Left lung (tissue), 10 donors: ENCODE results near the gene PDILT. TPM values are rescaled to one million over a fixed set of nuclear protein-coding genes. Genes with fewer than 3 reads are reported as not detected.

Experiments
- ATAC-seq: fragments of 200-7000 bp; cut with Tn5 transposase; one replicate; pipeline ENCODE4 v1.9.1; 2020; ENCODE audit warnings: moderate library complexity
- DNase-seq, 4 donors: peaks; one replicate each; pipeline ENCODE4 v3.0.0-alpha.2; 2013 to 2020
- H3K27ac ChIP-seq, 2 donors: fragments of 200-600 bp; sonication (generic) in 1 of 2; one replicate each; pipeline versions ENCODE4 v1.5.0 to v1.8.0; 2020 to 2021
- H3K27me3 ChIP-seq, 2 donors: fragments of 200-600 bp; sonication (generic) in 1 of 2; one replicate each; pipeline versions ENCODE4 v1.5.0 to v1.8.0; 2020 to 2021
- H3K36me3 ChIP-seq, 2 donors: fragments of 200-600 bp; sonication (generic) in 1 of 2; one replicate each; pipeline versions ENCODE4 v1.5.0 to v1.8.0; 2020 to 2021
- H3K4me1 ChIP-seq, 2 donors: fragments of 200-600 bp; one replicate each; pipeline ENCODE4 v1.8.0; 2021
- H3K4me3 ChIP-seq, 2 donors: fragments of 200-600 bp; sonication (generic) in 1 of 2; one replicate each; pipeline versions ENCODE4 v1.5.0 to v1.8.0; 2020 to 2021; ENCODE audit warnings: mild to moderate bottlenecking in 1 of 2
- H3K9me3 ChIP-seq, 2 donors: fragments of 200-600 bp; sonication (generic) in 1 of 2; one replicate each; pipeline versions ENCODE4 v1.5.0 to v1.8.0; 2020 to 2021
- intact Hi-C, 2 donors: fragments of 100-400 bp; cut with DNase I; formaldehyde crosslinking; loops; one replicate each; pipeline versions ENCODE4 v1.11.2 to v1.14.2; 2022
- polyA plus RNA-seq, 6 donors: library from polyadenylated mRNA; unstranded; fragments of 120-200 nt; gene quantifications; one replicate each; pipeline ENCODE4 v1.2.1, GENCODE V29; 2013; ENCODE audit not compliant: insufficient read length in 6 of 6
- total RNA-seq, 2 donors: library from RNA; stranded (reverse); fragmentation: NEBNext Ultra II Directional; extraction: Animal tissue kit (Norgen Biotek cat#: 25700); gene quantifications; one replicate each; pipeline ENCODE4 v1.2.1, GENCODE V29; 2021
- TF ChIP-seq, protein P1 (sequence below), 2 donors: fragments of 200-600 bp; sonication (generic) in 1 of 2; IDR thresholded peaks; one replicate each; pipeline versions ENCODE4 v1.5.0 to v1.8.0; 2021; ENCODE audit warnings: antibody characterized with exemption in 2 of 2
- donor health status: DM: no; HTN: yes; CAD: no.
- donor health status: DM: no; HTN: no; CAD: no.

Gene PDILT
- total and polyA plus RNA-seq, 8 donors: not detected

DNA sequence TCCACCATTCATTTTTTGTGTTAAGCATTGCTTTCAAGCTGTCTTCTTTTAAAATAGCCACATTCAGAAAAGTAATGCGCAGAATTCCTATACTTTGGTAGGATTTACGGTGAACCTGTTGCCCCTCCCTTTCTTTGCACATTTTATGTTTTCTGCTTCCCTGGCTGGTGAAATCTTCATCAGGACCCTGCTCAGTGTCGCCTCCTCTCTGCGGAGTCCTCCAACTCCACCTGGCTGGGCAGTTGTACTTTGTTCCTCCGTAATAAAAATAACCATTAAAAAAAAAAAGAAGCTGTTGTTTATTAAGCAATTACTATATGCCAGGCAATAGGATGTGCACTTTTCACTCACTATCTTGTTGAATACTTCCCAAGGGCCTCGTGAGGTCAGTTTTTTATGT, 54.9 kb downstream of the PDILT start:
- ATAC-seq (no peak), DNase-seq (no peak)
- Histone ChIP-seq H3K27me3 (peaks cover 0 to 36% of the 10 kb centered on the region in 2 donors), H3K4me1 (no peaks in the 10 kb centered on the region), H3K27ac (no peak overlapping the region), H3K36me3 (no peaks in the 10 kb centered on the region), H3K9me3 (no peaks in the 10 kb centered on the region), H3K4me3 (no peak overlapping the region)
- intact Hi-C loops: no loop called here
- TF ChIP-seq, protein P1, sequence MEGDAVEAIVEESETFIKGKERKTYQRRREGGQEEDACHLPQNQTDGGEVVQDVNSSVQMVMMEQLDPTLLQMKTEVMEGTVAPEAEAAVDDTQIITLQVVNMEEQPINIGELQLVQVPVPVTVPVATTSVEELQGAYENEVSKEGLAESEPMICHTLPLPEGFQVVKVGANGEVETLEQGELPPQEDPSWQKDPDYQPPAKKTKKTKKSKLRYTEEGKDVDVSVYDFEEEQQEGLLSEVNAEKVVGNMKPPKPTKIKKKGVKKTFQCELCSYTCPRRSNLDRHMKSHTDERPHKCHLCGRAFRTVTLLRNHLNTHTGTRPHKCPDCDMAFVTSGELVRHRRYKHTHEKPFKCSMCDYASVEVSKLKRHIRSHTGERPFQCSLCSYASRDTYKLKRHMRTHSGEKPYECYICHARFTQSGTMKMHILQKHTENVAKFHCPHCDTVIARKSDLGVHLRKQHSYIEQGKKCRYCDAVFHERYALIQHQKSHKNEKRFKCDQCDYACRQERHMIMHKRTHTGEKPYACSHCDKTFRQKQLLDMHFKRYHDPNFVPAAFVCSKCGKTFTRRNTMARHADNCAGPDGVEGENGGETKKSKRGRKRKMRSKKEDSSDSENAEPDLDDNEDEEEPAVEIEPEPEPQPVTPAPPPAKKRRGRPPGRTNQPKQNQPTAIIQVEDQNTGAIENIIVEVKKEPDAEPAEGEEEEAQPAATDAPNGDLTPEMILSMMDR (IDR thresholded peaks at IDR 0.05): no peak

DNA sequence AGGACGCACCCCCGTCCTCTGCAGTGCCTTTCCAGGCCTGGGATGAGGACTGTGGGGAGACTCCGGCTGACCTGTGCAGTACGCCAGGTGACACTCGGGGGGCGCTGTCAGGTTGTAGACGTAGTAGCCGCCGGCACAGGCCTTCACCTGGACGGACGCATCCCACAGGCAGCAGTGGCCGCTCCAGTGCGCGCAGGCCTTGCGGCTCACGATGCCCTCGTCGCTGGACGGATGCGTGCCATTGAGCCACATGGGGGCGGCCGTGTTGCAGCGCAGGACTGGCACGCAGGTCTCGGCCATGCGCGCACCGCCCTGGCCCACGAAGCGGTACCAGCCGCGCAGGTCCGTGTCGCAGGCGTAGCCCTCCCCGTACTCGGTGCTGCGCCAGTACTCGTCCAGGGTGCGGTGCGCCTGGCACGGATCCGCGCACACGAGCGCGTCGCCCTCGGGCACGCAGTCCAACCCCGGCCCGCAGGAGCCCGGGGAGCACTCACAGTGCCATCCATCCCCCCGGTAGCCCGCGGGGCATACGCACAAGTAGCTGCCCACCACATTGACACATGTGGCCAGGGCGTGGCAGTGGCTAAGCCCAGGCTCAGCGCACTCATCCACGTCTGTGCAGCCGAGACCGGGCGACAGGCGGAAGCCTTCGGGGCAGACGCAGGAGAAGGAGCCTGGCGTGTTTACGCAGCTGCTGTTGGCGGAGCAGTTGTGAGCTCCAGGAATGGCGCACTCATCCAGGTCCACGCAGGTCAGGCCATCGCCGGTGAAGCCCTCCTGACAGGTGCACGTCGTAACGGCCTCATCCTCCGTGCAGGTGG, 56.0 kb downstream of the PDILT start:
- peaks cover 0 to 36% of the 10 kb centered on the region in 2 donors for H3K27me3 ChIP-seq
- TF ChIP-seq, protein P1 (IDR thresholded peaks at IDR 0.05): no peak
- H3K36me3 ChIP-seq: no peaks in the 10 kb centered on the region
- ATAC-seq (no peak), DNase-seq (no peak)
- no peaks in the 10 kb centered on the region for H3K4me1 ChIP-seq
- intact Hi-C loops: no loop called here
- no peaks in the 10 kb centered on the region for H3K9me3 ChIP-seq
- no peak overlapping the region for H3K27ac ChIP-seq
- H3K4me3 ChIP-seq: no peak overlapping the region

DNA sequence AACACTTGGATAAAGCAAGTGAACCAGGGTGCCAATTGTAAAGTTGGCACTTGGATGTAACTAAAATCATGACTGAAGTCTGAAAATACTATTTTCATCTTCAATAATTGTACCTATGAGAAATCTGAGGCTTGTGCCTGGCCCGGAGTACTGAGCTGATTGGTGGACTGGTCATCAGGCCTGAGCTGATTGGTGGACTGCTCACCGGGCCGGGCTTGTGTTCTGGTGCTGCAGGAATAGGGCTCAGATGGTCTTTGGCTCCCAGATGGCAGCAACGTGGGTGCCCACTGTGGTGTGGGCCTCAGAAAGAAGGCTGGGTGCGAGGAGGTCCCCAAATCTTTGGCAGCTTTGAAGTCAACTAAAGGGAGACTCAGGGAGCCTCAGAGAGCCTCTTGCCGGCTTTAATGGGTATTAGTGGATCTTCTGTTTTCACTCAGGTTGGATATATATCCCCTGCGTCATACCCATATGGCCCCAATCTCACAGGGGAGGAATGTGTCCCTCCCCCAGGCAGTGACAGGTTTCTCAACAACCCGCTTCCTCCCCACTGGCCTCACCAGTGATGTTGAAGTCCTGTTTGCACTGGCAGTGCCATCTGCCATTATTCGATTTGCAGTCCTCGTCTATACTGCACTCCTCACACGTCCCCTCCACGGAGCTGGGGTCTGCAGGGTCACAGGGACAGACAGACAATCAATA, 56.7 kb downstream of the PDILT start:
- peaks cover 0 to 36% of the 10 kb centered on the region in 2 donors for H3K27me3 ChIP-seq
- H3K4me1 ChIP-seq: no peaks in the 10 kb centered on the region
- intact Hi-C loops: no loop called here
- ATAC-seq: no peak
- TF ChIP-seq, protein P1 (IDR thresholded peaks at IDR 0.05): no peak
- DNase-seq: no peak
- no peak overlapping the region for H3K27ac ChIP-seq
- H3K4me3 ChIP-seq: no peak overlapping the region
- no peaks in the 10 kb centered on the region for H3K36me3 ChIP-seq
- no peaks in the 10 kb centered on the region for H3K9me3 ChIP-seq

DNA sequence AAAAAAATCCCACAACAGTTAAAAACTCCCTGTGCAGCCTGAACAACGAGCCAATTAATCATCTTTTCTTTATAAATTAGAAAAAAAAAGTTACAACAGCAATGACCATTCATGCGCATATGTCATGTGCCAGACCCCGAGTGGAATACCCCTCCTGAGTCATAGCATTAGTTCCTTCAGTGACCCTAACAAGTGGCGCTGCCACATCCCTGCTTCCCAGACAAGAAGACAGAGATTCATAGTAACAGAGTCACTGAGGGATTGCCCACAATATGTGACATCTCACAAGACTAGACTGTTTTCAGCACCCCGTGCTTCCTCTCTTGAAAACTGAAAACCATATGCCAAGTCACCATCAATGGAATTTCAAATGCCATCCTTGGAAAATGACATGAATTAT, 59.9 kb downstream of the PDILT start:
- H3K4me1 ChIP-seq: no peaks in the 10 kb centered on the region
- no peak overlapping the region for H3K4me3 ChIP-seq
- H3K9me3 ChIP-seq: no peaks in the 10 kb centered on the region
- no peak for DNase-seq
- intact Hi-C loops: no loop called here
- no peak for ATAC-seq
- TF ChIP-seq, protein P1 (IDR thresholded peaks at IDR 0.05): no peak
- peaks cover 0 to 25% of the 10 kb centered on the region in 2 donors for H3K27me3 ChIP-seq
- H3K27ac ChIP-seq: no peak overlapping the region
- H3K36me3 ChIP-seq: no peaks in the 10 kb centered on the region

DNA sequence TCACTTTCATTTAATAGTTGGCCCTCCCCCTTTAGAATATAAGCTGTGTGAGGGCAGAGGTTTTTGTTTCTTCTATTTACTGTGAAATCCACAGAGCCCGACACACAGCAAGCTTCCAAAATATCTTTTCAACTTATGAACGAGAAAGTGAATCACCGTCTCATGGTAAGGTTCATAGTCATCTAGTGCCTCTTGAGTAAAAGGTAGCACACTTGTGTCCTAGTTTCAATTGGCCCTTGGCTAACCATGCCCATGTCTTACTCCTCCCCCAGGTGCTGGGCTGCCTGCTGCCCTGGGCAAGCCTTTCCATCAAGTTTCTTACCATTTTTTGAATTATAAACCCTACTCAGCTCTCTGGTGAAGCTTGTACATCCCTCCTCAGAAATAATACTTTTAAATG, 64.8 kb downstream of the PDILT start:
- DNase-seq (no peak), ATAC-seq (peak; percentile 67)
- no peak overlapping the region for H3K4me3 ChIP-seq
- no peaks in the 10 kb centered on the region for H3K4me1 ChIP-seq
- H3K27me3 ChIP-seq: peaks cover 0 to 4% of the 10 kb centered on the region in 2 donors
- no peaks in the 10 kb centered on the region for H3K9me3 ChIP-seq
- intact Hi-C loops: no loop called here
- TF ChIP-seq, protein P1 (IDR thresholded peaks at IDR 0.05): no peak
- H3K36me3 ChIP-seq: no peaks in the 10 kb centered on the region
- no peak overlapping the region for H3K27ac ChIP-seq
